PC-9 (cell line): ENCODE data around the gene KRT27.

ENCODE experiments used
- EZH2 ChIP-seq: fragments of 200-600 bp; sonication (generic); IDR thresholded peaks from 2 replicates; pipeline ENCODE4 v1.8.0; 2017; ENCODE audit warnings: antibody characterized with exemption, low read depth
- TF ChIP-seq, protein P1 (sequence below): fragments of 200-600 bp; sonication (generic); conservative IDR thresholded peaks from 2 replicates; pipeline ENCODE4 v1.6.1; 2017; ENCODE audit warnings: mixed run types, antibody characterized with exemption, mild to moderate bottlenecking, moderate library complexity

DNA sequence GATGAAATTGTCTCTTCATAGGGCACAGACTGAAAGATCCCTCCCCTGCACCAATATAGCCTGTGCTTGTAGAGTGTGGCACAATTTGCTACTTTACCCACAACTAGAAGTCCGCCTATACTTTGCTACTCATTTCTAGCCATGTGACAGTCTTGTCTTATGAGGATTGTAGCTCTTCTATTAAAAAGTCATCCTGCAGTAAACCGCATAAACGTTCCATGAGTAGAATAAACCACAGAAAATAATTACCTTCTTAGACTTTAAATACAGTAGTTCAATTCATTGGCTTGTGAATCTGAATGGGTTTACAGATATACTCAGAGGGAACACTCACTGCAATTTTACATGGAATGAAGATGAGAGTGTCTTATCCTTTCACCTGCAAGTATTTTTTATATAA, 4.4 kb downstream of the KRT27 start:
- TF ChIP-seq, protein P1, sequence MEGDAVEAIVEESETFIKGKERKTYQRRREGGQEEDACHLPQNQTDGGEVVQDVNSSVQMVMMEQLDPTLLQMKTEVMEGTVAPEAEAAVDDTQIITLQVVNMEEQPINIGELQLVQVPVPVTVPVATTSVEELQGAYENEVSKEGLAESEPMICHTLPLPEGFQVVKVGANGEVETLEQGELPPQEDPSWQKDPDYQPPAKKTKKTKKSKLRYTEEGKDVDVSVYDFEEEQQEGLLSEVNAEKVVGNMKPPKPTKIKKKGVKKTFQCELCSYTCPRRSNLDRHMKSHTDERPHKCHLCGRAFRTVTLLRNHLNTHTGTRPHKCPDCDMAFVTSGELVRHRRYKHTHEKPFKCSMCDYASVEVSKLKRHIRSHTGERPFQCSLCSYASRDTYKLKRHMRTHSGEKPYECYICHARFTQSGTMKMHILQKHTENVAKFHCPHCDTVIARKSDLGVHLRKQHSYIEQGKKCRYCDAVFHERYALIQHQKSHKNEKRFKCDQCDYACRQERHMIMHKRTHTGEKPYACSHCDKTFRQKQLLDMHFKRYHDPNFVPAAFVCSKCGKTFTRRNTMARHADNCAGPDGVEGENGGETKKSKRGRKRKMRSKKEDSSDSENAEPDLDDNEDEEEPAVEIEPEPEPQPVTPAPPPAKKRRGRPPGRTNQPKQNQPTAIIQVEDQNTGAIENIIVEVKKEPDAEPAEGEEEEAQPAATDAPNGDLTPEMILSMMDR, result no peak
- TF ChIP-seq EZH2, result no peak
